Neural progenitor cell (in vitro differentiated cells): ENCODE measurements around the gene VWA5A.

Experiments used
- EZH2 ChIP-seq: fragments of 200-600 bp; sonication (generic); IDR thresholded peaks from 2 replicates; pipeline ENCODE4 v1.6.1; 2017; ENCODE audit warnings: antibody characterized with exemption, mild to moderate bottlenecking, moderate library complexity
- EZH2phosphoT487 ChIP-seq: fragments of 200-600 bp; sonication (generic); IDR thresholded peaks from 2 replicates; pipeline ENCODE4 v1.6.1; 2017; ENCODE audit warnings: antibody characterized with exemption
- TF ChIP-seq, protein P1 (sequence below): fragments of 200-600 bp; sonication (generic); IDR thresholded peaks from 2 replicates; pipeline ENCODE4 v1.5.1; 2017; ENCODE audit warnings: antibody characterized with exemption, mild to moderate bottlenecking

DNA sequence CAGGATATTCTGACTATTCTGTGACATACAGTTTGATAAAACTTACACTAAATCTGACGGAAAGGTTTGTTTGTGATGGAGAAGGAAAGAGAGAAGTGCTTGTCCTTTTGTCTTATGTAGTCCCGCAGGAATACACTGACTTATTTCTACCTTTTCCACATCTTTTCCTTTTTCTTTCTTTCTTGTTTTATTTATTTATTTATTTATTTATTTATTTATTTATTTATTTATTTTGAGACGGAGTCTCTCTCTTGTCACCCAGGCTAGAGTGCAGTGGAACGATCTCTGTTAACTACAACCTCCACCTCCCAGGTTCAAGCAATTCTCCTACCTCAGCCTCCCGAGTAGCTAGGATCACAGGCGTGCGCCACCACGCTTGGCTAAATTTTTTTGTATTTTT lies 43.1 kb upstream of the VWA5A start:
- TF ChIP-seq, protein P1, sequence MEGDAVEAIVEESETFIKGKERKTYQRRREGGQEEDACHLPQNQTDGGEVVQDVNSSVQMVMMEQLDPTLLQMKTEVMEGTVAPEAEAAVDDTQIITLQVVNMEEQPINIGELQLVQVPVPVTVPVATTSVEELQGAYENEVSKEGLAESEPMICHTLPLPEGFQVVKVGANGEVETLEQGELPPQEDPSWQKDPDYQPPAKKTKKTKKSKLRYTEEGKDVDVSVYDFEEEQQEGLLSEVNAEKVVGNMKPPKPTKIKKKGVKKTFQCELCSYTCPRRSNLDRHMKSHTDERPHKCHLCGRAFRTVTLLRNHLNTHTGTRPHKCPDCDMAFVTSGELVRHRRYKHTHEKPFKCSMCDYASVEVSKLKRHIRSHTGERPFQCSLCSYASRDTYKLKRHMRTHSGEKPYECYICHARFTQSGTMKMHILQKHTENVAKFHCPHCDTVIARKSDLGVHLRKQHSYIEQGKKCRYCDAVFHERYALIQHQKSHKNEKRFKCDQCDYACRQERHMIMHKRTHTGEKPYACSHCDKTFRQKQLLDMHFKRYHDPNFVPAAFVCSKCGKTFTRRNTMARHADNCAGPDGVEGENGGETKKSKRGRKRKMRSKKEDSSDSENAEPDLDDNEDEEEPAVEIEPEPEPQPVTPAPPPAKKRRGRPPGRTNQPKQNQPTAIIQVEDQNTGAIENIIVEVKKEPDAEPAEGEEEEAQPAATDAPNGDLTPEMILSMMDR: no peak
- TF ChIP-seq EZH2: no peak
- no peak for TF ChIP-seq EZH2phosphoT487
